Liver (tissue), 3 donors: ENCODE data around the gene KRT17.

Source experiments
- ATF3 ChIP-seq: IDR thresholded peaks from 2 replicates; pipeline ENCODE4 v1.6.1; 2016; ENCODE audit warnings: antibody characterized with exemption
- EGR1 ChIP-seq, 2 donors: IDR thresholded peaks; 2 replicates each; pipeline ENCODE4 v1.6.1; 2016 to 2018; ENCODE audit warnings: antibody characterized with exemption in 2 of 2, low read depth in 2 of 2
- GABPA ChIP-seq, 2 donors: IDR thresholded peaks in 1 of 2; conservative IDR thresholded peaks in 1 of 2; 2 replicates each; pipeline ENCODE4 v1.6.1; 2016; ENCODE audit warnings: antibody characterized with exemption in 2 of 2, mild to moderate bottlenecking in 1 of 2, moderate library complexity in 1 of 2
- JUND ChIP-seq, 2 donors: IDR thresholded peaks; 2 replicates each; pipeline ENCODE4 v1.6.1; 2016; ENCODE audit warnings: antibody characterized with exemption in 2 of 2
- MAX ChIP-seq: IDR thresholded peaks from 2 replicates; pipeline ENCODE4 v1.6.1; 2016; ENCODE audit warnings: antibody characterized with exemption
- NR2F2 ChIP-seq: IDR thresholded peaks from 2 replicates; pipeline ENCODE4 v1.6.1; 2016; ENCODE audit warnings: antibody characterized with exemption
- RAD21 ChIP-seq, 2 donors: IDR thresholded peaks; 2 replicates each; pipeline ENCODE4 v1.6.1; 2016; ENCODE audit warnings: antibody characterized with exemption in 2 of 2, mild to moderate bottlenecking in 2 of 2
- RXRA ChIP-seq, 2 donors: IDR thresholded peaks; 2 replicates each; pipeline ENCODE4 v1.6.1; 2017 to 2018; ENCODE audit warnings: antibody characterized with exemption in 2 of 2, mild to moderate bottlenecking in 1 of 2
- SP1 ChIP-seq: IDR thresholded peaks from 2 replicates; pipeline ENCODE4 v1.6.1; 2018; ENCODE audit warnings: antibody characterized with exemption, mild to moderate bottlenecking
- TAF1 ChIP-seq: conservative IDR thresholded peaks from 2 replicates; pipeline ENCODE4 v1.6.1; 2016; ENCODE audit warnings: antibody characterized with exemption, mild to moderate bottlenecking
- YY1 ChIP-seq: IDR thresholded peaks from 2 replicates; pipeline ENCODE4 v1.6.1; 2016; ENCODE audit warnings: antibody characterized with exemption, mild to moderate bottlenecking
- ZBTB33 ChIP-seq: IDR thresholded peaks from 2 replicates; pipeline ENCODE4 v1.6.1; 2016; ENCODE audit warnings: antibody characterized with exemption
- TF ChIP-seq, protein P1 (sequence below): fragments of 150-350 bp; IDR thresholded peaks from 2 replicates; pipeline ENCODE4 v1.5.1; 2017; ENCODE audit warnings: improper control_type of control experiment, low read depth, low read length; ENCODE audit not compliant: missing input control
- TF ChIP-seq, protein P2 (sequence below): IDR thresholded peaks from 2 replicates; pipeline ENCODE4 v1.6.1; 2016; ENCODE audit warnings: antibody characterized with exemption, mild to moderate bottlenecking
- donor health status: healthy.
- donor health status: healthy.

- TF ChIP-seq JUND (IDR thresholded peaks at IDR 0.05) (no peak), ZBTB33 (no peak), ATF3 (no peak), NR2F2 (no peak), YY1 (no peak), TAF1 (no peak), RAD21 (IDR thresholded peaks at IDR 0.05) (no peak), RXRA (IDR thresholded peaks at IDR 0.05) (no peak), SP1 (no peak), MAX (no peak), GABPA (IDR thresholded peaks at IDR 0.05 in 1 of 2, conservative IDR thresholded peaks at IDR 0.05 in 1 of 2) (no peak), EGR1 (IDR thresholded peaks at IDR 0.05; ENCODE audit: low read depth in 2 of 2) (no peak)
- TF ChIP-seq, protein P1, sequence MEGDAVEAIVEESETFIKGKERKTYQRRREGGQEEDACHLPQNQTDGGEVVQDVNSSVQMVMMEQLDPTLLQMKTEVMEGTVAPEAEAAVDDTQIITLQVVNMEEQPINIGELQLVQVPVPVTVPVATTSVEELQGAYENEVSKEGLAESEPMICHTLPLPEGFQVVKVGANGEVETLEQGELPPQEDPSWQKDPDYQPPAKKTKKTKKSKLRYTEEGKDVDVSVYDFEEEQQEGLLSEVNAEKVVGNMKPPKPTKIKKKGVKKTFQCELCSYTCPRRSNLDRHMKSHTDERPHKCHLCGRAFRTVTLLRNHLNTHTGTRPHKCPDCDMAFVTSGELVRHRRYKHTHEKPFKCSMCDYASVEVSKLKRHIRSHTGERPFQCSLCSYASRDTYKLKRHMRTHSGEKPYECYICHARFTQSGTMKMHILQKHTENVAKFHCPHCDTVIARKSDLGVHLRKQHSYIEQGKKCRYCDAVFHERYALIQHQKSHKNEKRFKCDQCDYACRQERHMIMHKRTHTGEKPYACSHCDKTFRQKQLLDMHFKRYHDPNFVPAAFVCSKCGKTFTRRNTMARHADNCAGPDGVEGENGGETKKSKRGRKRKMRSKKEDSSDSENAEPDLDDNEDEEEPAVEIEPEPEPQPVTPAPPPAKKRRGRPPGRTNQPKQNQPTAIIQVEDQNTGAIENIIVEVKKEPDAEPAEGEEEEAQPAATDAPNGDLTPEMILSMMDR, result no peak
- TF ChIP-seq, protein P2, sequence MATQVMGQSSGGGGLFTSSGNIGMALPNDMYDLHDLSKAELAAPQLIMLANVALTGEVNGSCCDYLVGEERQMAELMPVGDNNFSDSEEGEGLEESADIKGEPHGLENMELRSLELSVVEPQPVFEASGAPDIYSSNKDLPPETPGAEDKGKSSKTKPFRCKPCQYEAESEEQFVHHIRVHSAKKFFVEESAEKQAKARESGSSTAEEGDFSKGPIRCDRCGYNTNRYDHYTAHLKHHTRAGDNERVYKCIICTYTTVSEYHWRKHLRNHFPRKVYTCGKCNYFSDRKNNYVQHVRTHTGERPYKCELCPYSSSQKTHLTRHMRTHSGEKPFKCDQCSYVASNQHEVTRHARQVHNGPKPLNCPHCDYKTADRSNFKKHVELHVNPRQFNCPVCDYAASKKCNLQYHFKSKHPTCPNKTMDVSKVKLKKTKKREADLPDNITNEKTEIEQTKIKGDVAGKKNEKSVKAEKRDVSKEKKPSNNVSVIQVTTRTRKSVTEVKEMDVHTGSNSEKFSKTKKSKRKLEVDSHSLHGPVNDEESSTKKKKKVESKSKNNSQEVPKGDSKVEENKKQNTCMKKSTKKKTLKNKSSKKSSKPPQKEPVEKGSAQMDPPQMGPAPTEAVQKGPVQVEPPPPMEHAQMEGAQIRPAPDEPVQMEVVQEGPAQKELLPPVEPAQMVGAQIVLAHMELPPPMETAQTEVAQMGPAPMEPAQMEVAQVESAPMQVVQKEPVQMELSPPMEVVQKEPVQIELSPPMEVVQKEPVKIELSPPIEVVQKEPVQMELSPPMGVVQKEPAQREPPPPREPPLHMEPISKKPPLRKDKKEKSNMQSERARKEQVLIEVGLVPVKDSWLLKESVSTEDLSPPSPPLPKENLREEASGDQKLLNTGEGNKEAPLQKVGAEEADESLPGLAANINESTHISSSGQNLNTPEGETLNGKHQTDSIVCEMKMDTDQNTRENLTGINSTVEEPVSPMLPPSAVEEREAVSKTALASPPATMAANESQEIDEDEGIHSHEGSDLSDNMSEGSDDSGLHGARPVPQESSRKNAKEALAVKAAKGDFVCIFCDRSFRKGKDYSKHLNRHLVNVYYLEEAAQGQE, result no peak
Observed at GRCh38 chr17:41571561-41572434, 52.6 kb downstream of the KRT17 start, which contains the start of gene KRT9.
